ENCODE results near the gene EYA3. TPM values are rescaled to one million over a fixed set of nuclear protein-coding genes. Genes with fewer than 3 reads are reported as not detected.

The EYA3 gene
- total RNA-seq, 1 experiment from 2014 or later: 32.7 TPM

DNA sequence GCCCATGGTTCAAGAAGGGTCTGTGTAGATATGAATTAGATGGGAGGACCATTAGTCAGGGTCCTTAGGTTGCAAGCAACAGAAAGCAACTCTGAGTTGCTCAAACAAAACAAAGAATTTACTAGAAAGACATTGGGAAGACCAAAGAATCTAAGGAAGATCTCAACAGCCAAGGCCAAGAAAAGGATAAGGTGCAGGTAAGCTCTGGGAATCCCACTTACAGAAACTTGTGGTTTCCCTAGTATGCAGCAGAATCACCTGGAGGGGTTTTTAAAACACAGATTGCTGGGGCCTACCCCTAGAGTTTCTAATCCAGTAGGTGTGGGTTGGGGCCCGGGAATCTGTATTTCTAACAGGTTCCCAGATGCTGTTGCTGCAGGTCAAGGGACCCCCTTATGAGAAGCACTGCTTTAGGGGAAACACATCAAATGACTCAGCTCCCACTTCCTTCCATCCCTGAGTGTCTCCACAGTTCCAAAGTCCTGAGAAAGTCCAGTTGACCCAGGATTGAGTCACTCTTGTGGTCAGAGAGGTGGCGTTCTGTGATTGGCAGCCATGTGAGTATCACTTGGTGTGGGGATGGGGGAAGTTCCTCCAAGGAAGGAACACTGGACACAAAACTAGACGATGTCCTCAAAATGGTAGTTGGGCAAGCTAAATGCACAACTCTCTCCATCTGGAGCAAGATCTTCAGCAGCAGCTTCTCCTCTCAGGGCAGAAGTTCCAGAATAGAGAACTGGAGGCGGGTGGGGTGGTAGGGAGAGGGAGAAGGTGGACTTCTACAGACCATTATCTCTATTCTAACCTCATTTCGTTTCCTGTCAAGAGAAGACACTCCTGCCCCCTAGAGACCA lies 24.2 kb upstream of the EYA3 start:
- H2AFZ ChIP-seq (ENCODE audit: low read length): no peak overlapping the region

More for the DNA sequence above, 24.2 kb upstream of the EYA3 start:
- WGBS (ENCODE audit: extremely low coverage, insufficient read length, low lambda C conversion rate): no CpG with 5 or more reads among the region's 5 CpGs
- H3K27ac ChIP-seq (ENCODE audit: insufficient read length, low read depth, low read length): no peak overlapping the region
- no peak overlapping the region for H3K14ac ChIP-seq (ENCODE audit: insufficient read depth, low read length)
- Mint-ChIP-seq H3K4me1 (no peaks in the 10 kb centered on the region; a peak in 1 of 4 replicates), H3K36me3 (ENCODE audit: insufficient read depth in 1 of 3, low read depth in 3 of 3) (no peaks in the 10 kb centered on the region), H3K9me3 (no peaks in the 10 kb centered on the region), H3K4me3 (no peak overlapping the region), H3K27me3 (ENCODE audit: low read depth) (no peaks in the 10 kb centered on the region), H3K27ac (no peak overlapping the region)
- peak; percentile 49 for DNase-seq
- no peak overlapping the region for H2BK5ac ChIP-seq (ENCODE audit: insufficient read length, low read length)
- H3K27me3 ChIP-seq (ENCODE audit: insufficient read depth, low read length): no peaks in the 10 kb centered on the region
- H3K23me2 ChIP-seq (ENCODE audit: insufficient read length, low read depth, low read length, poor library complexity, severe bottlenecking): no peaks in the 10 kb centered on the region
- no peak overlapping the region for H2BK12ac ChIP-seq (ENCODE audit: insufficient read length, low read depth, low read length)
- H2BK20ac ChIP-seq (ENCODE audit: low read depth, low read length, poor library complexity, severe bottlenecking): no peak overlapping the region
- H3K9me3 ChIP-seq (ENCODE audit: control insufficient read depth, low read depth, low read length): no peaks in the 10 kb centered on the region
- H2BK120ac ChIP-seq (ENCODE audit: low read depth, low read length, poor library complexity, severe bottlenecking): no peak overlapping the region
- no peak overlapping the region for H3K9ac ChIP-seq (ENCODE audit: extremely low read depth, insufficient read length, low read length)
- no peak overlapping the region for H4K5ac ChIP-seq (ENCODE audit: insufficient read length, low read depth, low read length)
- no peaks in the 10 kb centered on the region for H3K79me1 ChIP-seq (ENCODE audit: insufficient read depth, low read depth, low read length, poor library complexity, severe bottlenecking)
- H3K4me2 ChIP-seq (ENCODE audit: insufficient read depth, insufficient read length, low read length): no peak overlapping the region
- TF ChIP-seq, protein P1, sequence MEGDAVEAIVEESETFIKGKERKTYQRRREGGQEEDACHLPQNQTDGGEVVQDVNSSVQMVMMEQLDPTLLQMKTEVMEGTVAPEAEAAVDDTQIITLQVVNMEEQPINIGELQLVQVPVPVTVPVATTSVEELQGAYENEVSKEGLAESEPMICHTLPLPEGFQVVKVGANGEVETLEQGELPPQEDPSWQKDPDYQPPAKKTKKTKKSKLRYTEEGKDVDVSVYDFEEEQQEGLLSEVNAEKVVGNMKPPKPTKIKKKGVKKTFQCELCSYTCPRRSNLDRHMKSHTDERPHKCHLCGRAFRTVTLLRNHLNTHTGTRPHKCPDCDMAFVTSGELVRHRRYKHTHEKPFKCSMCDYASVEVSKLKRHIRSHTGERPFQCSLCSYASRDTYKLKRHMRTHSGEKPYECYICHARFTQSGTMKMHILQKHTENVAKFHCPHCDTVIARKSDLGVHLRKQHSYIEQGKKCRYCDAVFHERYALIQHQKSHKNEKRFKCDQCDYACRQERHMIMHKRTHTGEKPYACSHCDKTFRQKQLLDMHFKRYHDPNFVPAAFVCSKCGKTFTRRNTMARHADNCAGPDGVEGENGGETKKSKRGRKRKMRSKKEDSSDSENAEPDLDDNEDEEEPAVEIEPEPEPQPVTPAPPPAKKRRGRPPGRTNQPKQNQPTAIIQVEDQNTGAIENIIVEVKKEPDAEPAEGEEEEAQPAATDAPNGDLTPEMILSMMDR (conservative IDR thresholded peaks at IDR 0.05): peak; percentile 62
- H4K91ac ChIP-seq (ENCODE audit: insufficient read length, low read depth, low read length): no peak overlapping the region
- no peaks in the 10 kb centered on the region for H3K4me1 ChIP-seq (ENCODE audit: insufficient read depth, low read length)
- no peak overlapping the region for H3K56ac ChIP-seq (ENCODE audit: insufficient read length, low read depth, low read length)
- H2BK15ac ChIP-seq (ENCODE audit: low read depth, low read length): no peak overlapping the region
- no peak overlapping the region for H3K18ac ChIP-seq (ENCODE audit: insufficient read length, low read depth, low read length)
- H3K23ac ChIP-seq (ENCODE audit: insufficient read length, low read depth, low read length): no peak overlapping the region
- H4K8ac ChIP-seq (replicated peaks; ENCODE audit: insufficient read length, low read depth, low read length): no peak overlapping the region
- no peak overlapping the region for H3T11ph ChIP-seq (ENCODE audit: low read length)
- H3K4ac ChIP-seq (ENCODE audit: low read depth, low read length): no peak overlapping the region
- H4K20me1 ChIP-seq (ENCODE audit: control insufficient read depth, insufficient read depth, insufficient read length): no peaks in the 10 kb centered on the region
- H2AK5ac ChIP-seq (ENCODE audit: insufficient read length, low read length): no peak overlapping the region
- no peaks in the 10 kb centered on the region for H3K79me2 ChIP-seq (ENCODE audit: insufficient read depth, low read length)

Measured in H9 (cell line).